ENCODE results near the gene MAPK8IP3.

MAPK8IP3 gene

GRCh38 chr16:1705688-1706385 is at the start of gene MAPK8IP3:
Gene MAPK8IP3, plus strand, starts transcription at chr16:1706195. Its CDS starts 145 bp downstream, at chr16:1706340.
- H3K27me3 ChIP-seq: no peaks in the 10 kb centered on the region
- H3K4me1 ChIP-seq: peaks cover 50% of the 10 kb centered on the region
- peak within 1 kb of the TSS; percentile 88 for H3K27ac ChIP-seq
- H4K20me1 ChIP-seq: peaks cover 47% of the 10 kb centered on the region
- H3K4me2 ChIP-seq: peak within 1 kb of the TSS; percentile 95
- no peak for TF ChIP-seq Cebpa-rat (IDR thresholded peaks at IDR 0.05)
- H3K4me3 ChIP-seq: peak within 1 kb of the TSS; percentile 97
- no peaks in the 10 kb centered on the region for H3K9me3 ChIP-seq
- H3K36me3 ChIP-seq: peaks cover 54% of the 10 kb centered on the region
- peak within 1 kb of the TSS; percentile 96 for H3K9ac ChIP-seq

GRCh38 chr16:1656808-1657617 is 49.0 kb upstream of the MAPK8IP3 start:
- peaks cover 15% of the 10 kb centered on the region for H3K4me1 ChIP-seq
- H3K36me3 ChIP-seq: peaks cover 93% of the 10 kb centered on the region
- H3K4me2 ChIP-seq: no peak overlapping the region
- TF ChIP-seq Cebpa-rat (IDR thresholded peaks at IDR 0.05): no peak
- no peaks in the 10 kb centered on the region for H3K27me3 ChIP-seq
- no peaks in the 10 kb centered on the region for H4K20me1 ChIP-seq
- H3K9ac ChIP-seq: no peak overlapping the region
- no peak overlapping the region for H3K4me3 ChIP-seq
- H3K9me3 ChIP-seq: no peaks in the 10 kb centered on the region
- peak overlapping the region; percentile 51 for H3K27ac ChIP-seq

GRCh38 chr16:1657841-1658240 is 48.2 kb upstream of the MAPK8IP3 start:
- H3K36me3 ChIP-seq: peaks cover 93% of the 10 kb centered on the region
- no peaks in the 10 kb centered on the region for H3K27me3 ChIP-seq
- no peaks in the 10 kb centered on the region for H4K20me1 ChIP-seq

GRCh38 chr16:1659031-1659430 is 47.0 kb upstream of the MAPK8IP3 start:
- Histone ChIP-seq H3K27ac (peak overlapping the region; percentile 27; the same call in 1 of the 2 replicates), H3K4me3 (no peak overlapping the region), H3K27me3 (no peaks in the 10 kb centered on the region), H3K36me3 (peaks cover 96% of the 10 kb centered on the region), H4K20me1 (no peaks in the 10 kb centered on the region), H3K9ac (peak overlapping the region; percentile 29; the same call in 1 of the 2 replicates), H3K4me1 (peaks cover 15% of the 10 kb centered on the region), H3K9me3 (no peaks in the 10 kb centered on the region), H3K4me2 (no peak overlapping the region)
- no peak for TF ChIP-seq Cebpa-rat (IDR thresholded peaks at IDR 0.05)

More at GRCh38 chr16:1657841-1658240, 48.2 kb upstream of the MAPK8IP3 start:
- no peak for TF ChIP-seq Cebpa-rat (IDR thresholded peaks at IDR 0.05)
- H3K27ac ChIP-seq: no peak overlapping the region
- H3K9me3 ChIP-seq: no peaks in the 10 kb centered on the region
- H3K4me3 ChIP-seq: no peak overlapping the region
- no peak overlapping the region for H3K9ac ChIP-seq
- H3K4me2 ChIP-seq: no peak overlapping the region
- peaks cover 15% of the 10 kb centered on the region for H3K4me1 ChIP-seq

GRCh38 chr16:1661826-1662225 is 44.2 kb upstream of the MAPK8IP3 start:
- Histone ChIP-seq H3K4me1 (no peaks in the 10 kb centered on the region), H3K27me3 (no peaks in the 10 kb centered on the region), H3K27ac (no peak overlapping the region), H3K36me3 (peaks cover 96% of the 10 kb centered on the region), H3K4me2 (no peak overlapping the region), H3K4me3 (no peak overlapping the region), H3K9ac (no peak overlapping the region), H4K20me1 (no peaks in the 10 kb centered on the region), H3K9me3 (no peaks in the 10 kb centered on the region)
- TF ChIP-seq Cebpa-rat (IDR thresholded peaks at IDR 0.05): no peak

- H3K36me3 ChIP-seq: peaks cover 96% of the 10 kb centered on the region
- H3K4me3 ChIP-seq: no peak overlapping the region
- no peaks in the 10 kb centered on the region for H3K27me3 ChIP-seq
- no peak overlapping the region for H3K27ac ChIP-seq
- H3K4me2 ChIP-seq: no peak overlapping the region
- no peak for TF ChIP-seq Cebpa-rat (IDR thresholded peaks at IDR 0.05)
- H3K9me3 ChIP-seq: no peaks in the 10 kb centered on the region
- H3K9ac ChIP-seq: no peak overlapping the region
- H3K4me1 ChIP-seq: no peaks in the 10 kb centered on the region
- H4K20me1 ChIP-seq: no peaks in the 10 kb centered on the region
These were observed 43.5 kb upstream of the MAPK8IP3 start for GRCh38 chr16:1662543-1662942.

- H3K9ac ChIP-seq: no peak overlapping the region
- H3K4me3 ChIP-seq: no peak overlapping the region
- H3K27ac ChIP-seq: 0 out of 2 replicates have a peak overlapping the region, but pooled peaks have one; percentile 0
- no peak overlapping the region for H3K4me2 ChIP-seq
- TF ChIP-seq Cebpa-rat (IDR thresholded peaks at IDR 0.05): no peak
- no peaks in the 10 kb centered on the region for H3K9me3 ChIP-seq
- peaks cover 95% of the 10 kb centered on the region for H3K36me3 ChIP-seq
- no peaks in the 10 kb centered on the region for H3K27me3 ChIP-seq
- H4K20me1 ChIP-seq: no peaks in the 10 kb centered on the region
- H3K4me1 ChIP-seq: no peaks in the 10 kb centered on the region
These were observed 40.2 kb upstream of the MAPK8IP3 start for GRCh38 chr16:1665829-1666228.

GRCh38 chr16:1666316-1666715 is 39.7 kb upstream of the MAPK8IP3 start:
- H3K36me3 ChIP-seq: peaks cover 97% of the 10 kb centered on the region
- H4K20me1 ChIP-seq: no peaks in the 10 kb centered on the region
- H3K27me3 ChIP-seq: no peaks in the 10 kb centered on the region
- no peak for TF ChIP-seq Cebpa-rat (IDR thresholded peaks at IDR 0.05)
- no peak overlapping the region for H3K4me2 ChIP-seq
- H3K4me1 ChIP-seq: no peaks in the 10 kb centered on the region
- no peak overlapping the region for H3K4me3 ChIP-seq
- 0 out of 2 replicates have a peak overlapping the region, but pooled peaks have one; percentile 0 for H3K27ac ChIP-seq
- no peak overlapping the region for H3K9ac ChIP-seq
- no peaks in the 10 kb centered on the region for H3K9me3 ChIP-seq

- no peak overlapping the region for H3K9ac ChIP-seq
- no peaks in the 10 kb centered on the region for H3K4me1 ChIP-seq
- H3K36me3 ChIP-seq: peaks cover 99% of the 10 kb centered on the region
- H4K20me1 ChIP-seq: no peaks in the 10 kb centered on the region
- H3K4me3 ChIP-seq: no peak overlapping the region
- H3K27me3 ChIP-seq: no peaks in the 10 kb centered on the region
- TF ChIP-seq Cebpa-rat (IDR thresholded peaks at IDR 0.05): no peak
- H3K4me2 ChIP-seq: no peak overlapping the region
- H3K9me3 ChIP-seq: no peaks in the 10 kb centered on the region
- H3K27ac ChIP-seq: no peak overlapping the region
These were observed 38.7 kb upstream of the MAPK8IP3 start for GRCh38 chr16:1667271-1667670.

GRCh38 chr16:1667916-1668315 is 38.1 kb upstream of the MAPK8IP3 start:
- H3K27ac ChIP-seq: no peak overlapping the region
- no peaks in the 10 kb centered on the region for H3K9me3 ChIP-seq
- H4K20me1 ChIP-seq: no peaks in the 10 kb centered on the region
- H3K9ac ChIP-seq: no peak overlapping the region
- TF ChIP-seq Cebpa-rat (IDR thresholded peaks at IDR 0.05): no peak
- H3K27me3 ChIP-seq: no peaks in the 10 kb centered on the region
- H3K4me1 ChIP-seq: no peaks in the 10 kb centered on the region
- H3K4me2 ChIP-seq: no peak overlapping the region
- no peak overlapping the region for H3K4me3 ChIP-seq
- peaks cover 99% of the 10 kb centered on the region for H3K36me3 ChIP-seq
